GM19395 (cell line): ENCODE measurements around the gene KRTAP3-3.

ENCODE experiments used
- ATAC-seq: cut with Tn5 transposase; IDR thresholded peaks from one replicate; pipeline ENCODE4 v1.9.1; 2021; ENCODE audit warnings: mild to moderate bottlenecking, moderate library complexity; ENCODE audit not compliant: unreplicated experiment

The KRTAP3-3 gene

GRCh38 chr17:40961591-40961990, 32.4 kb downstream of the KRTAP3-3 start:
- no peak for ATAC-seq

DNA sequence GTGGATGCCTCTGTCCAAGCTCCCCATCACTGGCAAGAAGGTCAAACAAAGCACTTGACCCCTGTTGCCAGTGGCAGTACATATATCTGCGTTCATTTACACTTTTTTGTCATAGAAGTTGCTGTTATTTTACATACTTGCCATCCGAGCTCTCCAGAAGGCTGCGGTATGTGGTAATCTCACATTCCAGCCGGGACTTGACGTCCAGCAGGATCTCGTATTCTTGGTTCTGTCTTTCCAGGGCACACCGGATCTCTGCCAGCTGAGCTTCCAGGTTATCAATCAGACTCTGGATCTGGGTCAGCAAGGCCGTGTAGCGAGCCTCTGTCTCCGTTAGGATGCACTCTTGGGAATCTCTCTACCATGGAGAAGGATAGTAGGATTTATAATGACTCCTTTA, 33.8 kb downstream of the KRTAP3-3 start:
- ATAC-seq, result no peak

- ATAC-seq, result no peak
These were observed 35.6 kb downstream of the KRTAP3-3 start for GRCh38 chr17:40958086-40958953.

- ATAC-seq, result no peak
These were observed 37.3 kb downstream of the KRTAP3-3 start for GRCh38 chr17:40956401-40957254.

GRCh38 chr17:40953881-40954280, 40.1 kb downstream of the KRTAP3-3 start:
- no peak for ATAC-seq

DNA sequence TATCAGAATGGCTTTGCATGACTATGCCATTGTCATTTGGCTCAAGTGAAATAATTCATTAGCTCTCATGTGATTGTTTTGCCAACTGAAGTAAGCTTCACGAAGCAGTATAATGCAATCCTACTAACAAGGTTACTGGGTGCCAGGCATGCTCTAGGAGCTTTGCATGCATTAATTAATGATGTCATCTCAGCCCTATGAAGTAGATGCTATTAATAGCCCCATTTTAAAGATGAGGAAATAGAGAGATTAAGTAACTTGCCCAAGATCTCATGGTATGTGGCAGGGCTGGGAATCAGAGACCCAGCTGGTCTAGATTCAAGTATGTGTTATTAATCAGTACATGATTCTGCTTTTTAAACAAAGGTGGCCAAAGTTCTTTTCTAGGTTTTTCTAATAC, 41.3 kb downstream of the KRTAP3-3 start:
- no peak for ATAC-seq

DNA sequence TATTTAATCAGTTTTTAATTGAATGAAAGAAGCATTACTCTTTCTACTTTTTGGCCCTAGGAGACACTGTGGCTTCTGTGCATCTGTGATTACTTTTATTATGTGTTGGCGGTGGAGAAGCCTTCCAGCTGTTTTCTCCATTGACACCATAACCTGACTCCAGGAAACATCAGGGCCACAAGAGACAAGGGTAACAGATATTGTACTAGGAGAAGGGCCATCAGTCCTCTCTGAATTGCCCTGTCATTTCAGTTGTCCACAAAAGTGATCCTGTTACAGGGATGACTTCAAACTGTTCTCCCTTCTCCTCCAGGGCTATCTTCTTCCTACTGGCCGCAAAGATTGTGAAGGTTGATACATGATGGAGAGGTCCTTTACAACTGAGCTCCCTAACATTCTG, 41.8 kb downstream of the KRTAP3-3 start:
- no peak for ATAC-seq

- ATAC-seq, result no peak
These were observed 42.8 kb downstream of the KRTAP3-3 start for GRCh38 chr17:40951011-40951622.

GRCh38 chr17:40950176-40950575, 43.8 kb downstream of the KRTAP3-3 start:
- no peak for ATAC-seq

DNA sequence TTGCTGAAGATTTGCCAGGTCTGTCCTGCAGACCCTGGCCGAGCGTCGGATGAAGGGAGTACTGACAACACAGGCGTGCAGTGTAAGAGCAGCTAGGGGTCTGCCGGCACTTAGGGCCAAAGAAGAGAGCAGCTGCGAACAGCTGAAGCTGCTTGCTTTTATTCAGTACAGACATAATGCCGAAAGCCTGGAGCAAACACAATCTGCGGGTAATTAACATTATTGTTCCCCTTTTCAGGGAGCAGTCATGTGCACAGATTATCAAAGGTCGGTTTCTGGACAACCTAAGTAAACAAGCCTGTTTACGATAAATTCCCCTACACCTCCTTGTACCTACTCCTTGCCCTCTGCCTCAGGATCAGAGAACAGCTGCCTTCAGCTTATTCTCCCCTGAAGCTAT, 44.5 kb downstream of the KRTAP3-3 start:
- no peak for ATAC-seq

GRCh38 chr17:40947929-40948328, 46.0 kb downstream of the KRTAP3-3 start:
- ATAC-seq, result no peak

GRCh38 chr17:40945414-40945813, 48.5 kb downstream of the KRTAP3-3 start:
- no peak for ATAC-seq

DNA sequence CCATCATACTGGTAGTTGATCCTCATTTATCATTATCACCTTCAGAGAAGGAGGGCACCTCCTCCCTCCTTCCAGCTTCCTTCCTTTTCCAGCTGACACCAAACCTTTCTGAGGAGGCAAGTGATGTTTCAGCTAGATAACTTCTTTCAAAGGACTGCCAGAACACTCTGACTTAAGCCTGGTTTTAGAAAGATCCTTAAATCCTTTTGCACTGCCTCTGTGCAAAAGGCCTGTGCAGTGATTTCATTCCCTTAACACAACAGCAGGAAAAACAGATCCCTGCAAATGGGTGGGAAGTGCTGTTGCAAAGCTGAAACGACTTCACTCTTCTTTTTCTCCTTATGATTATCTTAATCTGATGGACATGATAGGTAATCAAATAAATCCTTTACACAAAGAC, 49.4 kb downstream of the KRTAP3-3 start:
- no peak for ATAC-seq
